NCI-H2227 (cell line): ENCODE data around the gene GJA5.
"Not testable (repeated sequence)": the region's sequence is repeated elsewhere in the genome, so short reads cannot be mapped to it uniquely, and the experiment has no call there.

ENCODE experiments used
- DNase-seq: peaks from one replicate; lab custom pipeline; 2025; ENCODE audit not compliant: unreplicated experiment; lab: John Stamatoyannopoulos, UW

Gene GJA5

DNA sequence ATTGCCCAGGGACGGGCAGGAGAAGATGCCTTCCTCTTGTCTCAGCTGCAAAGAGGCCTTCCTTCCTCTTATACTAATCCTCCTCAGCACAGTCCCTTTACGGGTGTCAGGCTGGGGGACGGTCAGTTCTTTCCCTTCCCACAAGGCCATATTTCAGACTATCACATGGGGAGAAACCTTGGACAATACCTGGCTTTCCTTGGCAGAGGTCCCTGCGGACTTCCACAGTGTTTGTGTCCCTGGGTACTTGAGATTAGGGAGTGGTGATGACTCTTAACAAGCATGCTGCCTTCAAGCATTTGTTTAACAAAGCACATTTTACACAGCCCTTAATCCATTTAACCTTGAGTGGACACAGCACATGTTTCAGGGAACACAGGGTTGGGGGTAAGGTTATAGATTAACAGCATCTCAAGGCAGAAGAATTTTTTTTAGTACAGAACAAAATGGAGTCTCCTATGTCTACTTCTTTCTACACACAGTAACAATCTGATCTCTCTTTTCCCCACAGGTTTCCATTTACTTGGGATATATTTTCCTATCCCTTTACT is 26.0 kb downstream of the GJA5 start:
- not testable (repeated sequence) for DNase-seq

DNA sequence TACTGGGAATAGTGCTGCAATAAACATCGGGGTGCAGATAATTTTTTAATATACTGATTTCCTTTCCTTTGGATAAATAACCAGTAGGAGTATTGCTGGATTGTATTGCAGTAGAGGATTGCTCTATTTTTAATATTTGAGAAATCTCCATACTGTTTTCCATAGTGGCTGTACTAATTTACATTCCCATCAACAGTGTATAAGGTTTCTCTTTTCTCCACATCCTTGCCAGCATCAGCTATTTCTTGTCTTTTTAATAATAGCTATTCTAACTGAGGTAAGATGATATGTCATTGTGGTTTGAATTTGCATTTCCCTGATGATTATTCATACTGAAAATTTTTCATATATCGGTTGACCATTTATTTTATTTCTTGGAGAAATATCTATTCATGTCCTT is 31.1 kb downstream of the GJA5 start:
- no peak for DNase-seq

DNA sequence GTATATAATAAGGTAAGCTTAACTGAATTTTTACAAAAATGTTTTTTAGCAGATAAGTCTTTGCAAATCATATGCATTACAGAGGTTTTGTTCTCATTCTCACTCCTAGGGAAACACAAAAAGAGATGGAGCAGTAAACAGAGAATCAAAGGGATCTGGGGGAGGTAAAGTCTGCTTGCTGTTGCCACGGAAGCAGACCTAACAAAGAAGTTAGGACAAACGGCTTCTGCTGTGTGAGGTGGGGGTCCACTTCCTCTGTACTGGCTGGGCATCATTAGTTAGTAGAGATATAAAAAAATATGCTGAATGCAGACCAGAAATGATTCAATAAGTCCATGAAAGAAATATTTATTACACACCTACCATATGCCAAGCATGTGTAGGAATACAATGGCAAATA is 34.2 kb downstream of the GJA5 start:
- DNase-seq: no peak

DNA sequence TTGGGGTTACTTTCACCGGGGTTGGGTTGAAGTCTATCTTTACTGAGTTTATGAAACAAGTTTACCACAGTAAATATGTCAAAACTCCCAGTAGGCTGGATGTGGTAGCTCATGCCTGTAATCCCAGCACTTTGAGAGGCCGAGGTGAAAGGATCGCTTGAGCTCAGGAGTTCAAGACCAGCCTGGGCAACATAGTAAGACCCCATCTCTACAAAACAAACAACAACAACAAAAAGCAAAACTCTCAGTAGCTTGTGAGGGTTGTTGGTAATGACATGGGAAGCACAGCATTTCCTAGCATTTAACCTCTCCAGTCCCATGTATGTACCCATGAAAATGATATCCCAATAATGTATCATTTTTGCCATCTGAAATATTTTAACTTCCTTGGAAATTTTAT is 34.7 kb downstream of the GJA5 start:
- DNase-seq: no peak

DNA sequence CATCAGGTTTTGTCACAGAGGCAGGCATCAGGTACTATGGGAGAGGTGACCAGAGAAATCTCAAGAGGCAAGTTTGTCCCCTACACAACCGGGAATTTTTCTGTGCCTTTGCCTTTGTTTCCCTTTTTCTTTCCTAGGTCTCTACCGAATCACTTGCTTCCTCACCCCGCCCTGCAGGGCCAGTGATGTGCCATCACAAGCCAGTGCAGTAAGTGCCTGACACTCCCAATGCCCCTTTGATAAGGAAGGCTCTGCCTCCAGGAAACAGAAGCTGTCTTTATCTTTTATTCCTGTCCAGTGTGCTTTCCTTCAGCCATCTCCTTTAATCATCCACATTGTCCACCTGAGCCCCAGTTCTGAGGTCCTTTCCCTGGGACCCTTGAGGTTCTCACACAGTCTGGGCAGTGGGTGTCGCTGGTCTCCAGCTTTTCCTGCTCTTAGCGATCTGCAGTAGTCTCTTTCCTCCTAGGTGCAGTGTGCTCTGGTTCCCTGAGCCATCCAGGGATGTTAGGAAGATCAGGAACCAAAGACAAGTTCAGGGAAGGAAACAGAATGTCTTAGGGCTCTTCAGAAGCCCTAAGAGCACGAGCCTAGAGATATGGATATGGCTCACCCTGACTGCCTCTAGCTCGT is 36.6 kb downstream of the GJA5 start:
- peak; percentile 69 for DNase-seq

DNA sequence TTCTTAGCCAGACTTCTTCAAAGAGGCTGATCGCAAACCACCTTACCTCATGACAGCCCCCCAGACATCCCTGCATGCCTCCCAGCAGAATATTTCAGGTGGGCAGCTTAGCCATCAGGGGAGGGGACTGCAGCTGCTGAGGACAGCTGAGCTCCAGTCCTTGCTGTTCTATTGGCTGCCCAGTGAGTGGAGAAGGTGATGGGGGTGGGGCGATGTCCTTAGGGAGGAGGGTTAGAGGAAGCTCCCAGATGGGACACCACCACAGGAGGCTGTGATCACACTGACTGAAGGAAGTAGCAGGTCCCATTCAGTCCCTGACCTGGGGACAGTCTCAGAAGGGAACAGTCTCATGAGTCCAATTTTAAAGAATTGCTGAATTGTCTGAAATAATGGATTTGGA is 38.3 kb downstream of the GJA5 start:
- DNase-seq: no peak

DNA sequence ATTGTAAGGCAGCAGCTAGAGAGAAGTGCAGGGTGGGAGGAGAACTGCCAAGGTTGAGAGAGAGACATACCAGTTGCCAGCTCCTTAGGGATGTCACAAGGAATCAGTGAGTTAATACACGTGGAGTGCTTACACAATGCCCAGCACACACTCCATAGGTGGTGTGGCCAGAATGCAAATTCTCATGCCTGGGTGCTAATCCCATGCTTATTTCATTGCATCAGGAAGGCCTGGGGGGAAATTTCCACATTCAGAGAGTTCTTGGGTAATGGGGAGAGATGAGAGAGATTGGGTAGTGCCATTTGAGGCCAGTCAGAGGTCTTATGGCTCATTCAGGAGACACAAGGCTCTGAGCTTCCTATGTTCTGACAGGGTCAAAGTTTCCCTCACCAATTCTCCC is 38.7 kb downstream of the GJA5 start:
- no peak for DNase-seq

DNA sequence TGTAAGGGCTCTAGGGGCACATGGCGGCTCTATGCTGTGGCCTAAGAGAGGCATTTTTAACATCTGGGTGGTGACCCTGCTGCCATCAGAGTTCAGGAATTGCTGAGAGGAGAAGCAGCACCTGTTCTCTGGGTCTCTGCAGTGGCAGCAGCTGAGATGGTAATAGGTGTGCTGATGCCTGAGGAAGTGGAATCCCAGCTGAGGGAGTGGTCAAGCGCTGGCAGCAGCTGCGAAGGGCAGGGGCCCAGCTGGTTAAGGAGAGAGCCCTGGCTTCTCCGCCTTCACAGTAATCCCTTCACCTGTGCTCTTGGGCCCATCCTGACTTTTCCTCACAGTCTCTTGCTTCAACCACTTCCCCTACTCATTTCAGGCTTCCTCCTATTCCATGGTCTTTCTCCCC is 39.8 kb downstream of the GJA5 start:
- no peak for DNase-seq

DNA sequence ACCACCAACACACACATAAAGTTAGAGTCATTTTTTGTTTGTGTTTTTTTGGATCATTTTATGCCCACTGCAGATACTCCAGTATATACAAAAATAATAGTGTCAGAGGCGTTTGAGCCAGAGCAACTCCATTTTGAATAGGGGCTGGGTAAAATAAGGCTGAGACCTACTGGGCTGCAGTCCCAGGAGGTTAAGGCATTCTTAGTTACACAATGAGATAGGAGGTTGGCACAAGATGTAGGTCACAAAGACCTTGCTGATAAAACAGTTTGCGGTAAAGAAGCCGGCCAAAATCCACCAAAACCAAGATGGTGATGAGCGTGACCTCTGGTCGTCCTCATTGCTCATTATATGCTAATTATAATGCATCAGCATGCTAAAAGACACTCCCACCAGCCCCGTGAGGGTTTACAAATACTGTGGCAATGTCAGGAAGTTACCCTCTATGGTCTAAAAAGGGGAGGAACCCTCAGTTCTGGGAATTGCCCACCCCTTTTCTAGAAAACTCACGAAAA is 40.6 kb downstream of the GJA5 start:
- no peak for DNase-seq

DNA sequence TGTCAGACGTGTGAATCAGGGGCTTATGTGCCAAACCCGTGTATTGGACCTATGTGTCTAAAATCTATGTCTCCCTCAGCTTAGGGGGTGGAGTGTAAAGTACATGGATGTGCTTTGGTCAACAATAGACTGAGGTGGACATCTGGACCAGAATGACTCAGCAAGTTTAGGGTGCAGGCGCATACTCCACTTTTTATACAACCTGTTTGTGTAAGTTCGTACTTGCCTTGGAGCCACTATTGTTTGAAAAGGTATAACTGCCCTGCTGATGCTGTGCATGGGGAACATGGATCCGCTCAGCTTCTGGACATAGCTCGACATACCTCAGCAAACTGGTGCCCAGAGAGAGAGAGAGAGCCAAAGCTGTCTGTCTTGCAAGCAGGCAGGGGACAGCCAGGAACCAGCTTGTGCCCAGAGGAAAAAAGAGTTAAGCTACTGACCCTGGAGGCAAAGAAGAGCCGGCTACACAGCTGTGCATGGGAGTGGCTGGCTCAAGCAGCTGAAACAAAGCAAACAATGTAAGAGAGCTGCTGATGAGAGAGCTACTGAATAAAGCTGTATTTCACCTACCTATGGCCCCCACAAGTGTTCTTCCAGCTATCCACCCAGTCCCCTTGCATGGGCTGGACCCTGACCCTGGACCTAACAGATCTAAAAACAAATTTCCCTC is 41.2 kb downstream of the GJA5 start:
- DNase-seq: no peak

DNA sequence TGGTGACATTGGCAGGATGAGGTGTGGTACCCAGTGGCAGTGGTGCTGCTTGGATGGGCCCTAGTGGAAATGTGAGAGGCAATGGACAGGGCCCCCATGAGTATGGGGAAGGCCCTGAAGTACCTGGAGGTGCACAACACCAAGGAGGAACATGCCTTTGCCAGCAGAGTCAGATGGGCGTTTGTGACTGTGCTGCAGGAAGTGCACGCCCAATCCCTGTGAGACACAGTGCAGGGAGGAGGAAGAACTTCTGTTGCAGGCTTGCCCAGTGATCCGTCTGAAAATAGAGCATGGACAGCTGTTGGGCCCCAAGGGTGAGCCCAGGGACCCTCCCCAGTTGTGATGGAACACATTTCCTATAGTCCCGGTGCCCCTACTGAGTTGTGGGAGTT is 42.7 kb downstream of the GJA5 start:
- no peak for DNase-seq

DNA sequence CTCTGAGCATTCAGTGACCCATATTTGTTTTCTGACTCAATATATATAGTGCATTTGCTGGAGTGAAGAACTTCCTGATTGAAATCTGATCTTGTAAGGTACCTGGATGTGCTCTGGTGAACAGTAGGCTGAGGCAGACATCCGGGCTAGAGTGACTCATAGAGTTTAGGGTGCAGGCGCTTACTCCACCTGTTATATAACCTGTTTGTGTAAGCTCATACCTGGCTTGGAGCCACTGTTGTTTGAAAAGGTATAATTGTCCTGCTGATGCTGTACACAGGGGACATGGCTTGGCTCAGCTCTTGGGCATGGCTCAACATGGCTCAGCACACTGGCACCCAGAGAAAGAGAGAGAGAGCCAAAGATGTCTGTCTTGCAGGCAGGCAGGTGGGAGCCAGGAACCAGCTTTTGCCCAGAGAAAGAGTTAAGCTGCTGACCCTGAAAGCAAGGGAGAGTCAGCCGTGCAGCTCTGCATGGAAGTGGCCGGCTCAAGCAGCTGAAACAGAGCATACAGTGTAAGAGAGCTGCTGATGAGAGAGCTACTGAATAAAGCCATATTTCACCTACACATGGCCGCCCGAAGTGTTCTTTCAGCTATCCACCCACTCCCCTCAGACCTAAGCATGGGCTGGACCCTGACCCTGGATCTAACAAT is 43.2 kb downstream of the GJA5 start:
- no peak for DNase-seq

DNA sequence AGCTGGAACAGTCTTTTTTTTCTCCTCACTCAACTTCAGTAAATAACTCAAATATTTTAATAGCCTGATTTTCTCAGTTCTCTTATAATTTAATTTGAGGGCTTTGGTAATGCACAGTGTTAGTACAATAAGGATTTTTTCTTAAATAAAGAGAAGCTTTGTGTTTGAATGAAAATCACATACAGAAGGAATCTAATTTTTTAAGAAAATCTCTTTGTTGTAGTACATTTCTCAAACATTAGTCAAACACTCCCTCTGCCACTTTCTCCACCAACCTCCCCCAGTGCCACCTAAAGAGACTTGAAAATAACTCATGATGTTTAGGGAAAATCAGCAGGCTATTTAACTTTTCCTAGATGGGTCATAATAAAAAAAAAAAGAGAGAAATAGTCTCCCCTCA is 47.8 kb downstream of the GJA5 start:
- DNase-seq: no peak
